HepG2 (cell line): Measurements from ENCODE around the gene PLPP7. TPM values are rescaled to one million over a fixed set of nuclear protein-coding genes. Genes with fewer than 3 reads are reported as not detected.
A peak's percentile ranks its signal among the peaks of the same experiment; 100 is the strongest.

Experiments
- HDAC6 ChIP-seq: fragments of 200-600 bp; sonication (generic); IDR thresholded peaks from 2 replicates; pipeline ENCODE4 v1.7.0; 2017; ENCODE audit warnings: mild to moderate bottlenecking, antibody characterized with exemption, low read length, low read depth
- KDM2A ChIP-seq: sonication (generic); formaldehyde crosslinking; IDR thresholded peaks from 2 replicates; pipeline ENCODE4 v1.4.0; 2020; ENCODE audit warnings: low read depth, missing genetic modification reagents, borderline replicate concordance
- NCOA2 ChIP-seq: sonication (generic); formaldehyde crosslinking; IDR thresholded peaks from 2 replicates; pipeline ENCODE4 v1.8.0; 2022; ENCODE audit warnings: inconsistent platforms
- RNF2 ChIP-seq: fragments of 450-650 bp; conservative IDR thresholded peaks from 2 replicates; pipeline ENCODE4 v1.6.1; 2016; ENCODE audit warnings: low read depth
- U2AF1 ChIP-seq: fragments of 200-400 bp; formaldehyde crosslinking; optimal IDR thresholded peaks from 2 replicates; pipeline ENCODE3; 2017; ENCODE audit warnings: mild to moderate bottlenecking, low read depth, low read length
- ZNF343 ChIP-seq: sonication (generic); formaldehyde crosslinking; IDR thresholded peaks from 2 replicates; pipeline ENCODE4 v1.4.0; 2020; ENCODE audit warnings: mild to moderate bottlenecking, missing genetic modification reagents
- ZNF549 ChIP-seq: sonication (generic); formaldehyde crosslinking; IDR thresholded peaks from 2 replicates; pipeline ENCODE4 v1.5.0; 2020; ENCODE audit warnings: missing genetic modification reagents
- polyA plus RNA-seq, 8 experiments: library from polyadenylated mRNA; depleted of rRNA in 3 of 8; stranded (reverse) in 7 of 8; unstranded in 1 of 8; fragments of >200 nt; fragmentation: Illumina TruSeq in 4 of 8; extraction: Trizol in 4 of 8; gene quantifications; 2 replicates each; pipeline versions ENCODE4 v1.2.1 to v1.2.3, GENCODE V29; 2011 to 2016; ENCODE audit warnings: low read depth in 4 of 8, missing spikeins in 1 of 8, mixed read lengths in 1 of 8; ENCODE audit not compliant: insufficient read depth in 1 of 8
- total RNA-seq, 5 experiments: library from RNA; depleted of rRNA; stranded (reverse); fragments of >200 nt; fragmentation: Illumina TruSeq; extraction: Trizol; gene quantifications; 2 replicates each; pipeline ENCODE4 v1.2.3, GENCODE V29; 2016; ENCODE audit warnings: low read depth in 1 of 5
- TF ChIP-seq, protein P1 (sequence below), 2 experiments: fragments of 450-650 bp in 1 of 2; sonication (generic) in 1 of 2; formaldehyde crosslinking in 1 of 2; IDR thresholded peaks; 2 replicates each; pipeline versions ENCODE4 v1.6.1 to v1.8.0; 2016 to 2022; ENCODE audit warnings: antibody characterized with exemption in 1 of 2, mild to moderate bottlenecking in 1 of 2, missing genetic modification reagents in 1 of 2
- TF ChIP-seq, protein P2 (sequence below): sonication (generic); formaldehyde crosslinking; IDR thresholded peaks from 2 replicates; pipeline ENCODE4 v1.8.0; 2022; ENCODE audit warnings: mild to moderate bottlenecking, missing genetic modification reagents
- TF ChIP-seq, protein P3 (sequence below): sonication (generic); formaldehyde crosslinking; IDR thresholded peaks from 2 replicates; pipeline ENCODE4 v1.9.0; 2022; ENCODE audit warnings: low read depth, missing genetic modification reagents
- TF ChIP-seq, protein P4 (sequence below): sonication (generic); formaldehyde crosslinking; IDR thresholded peaks from 2 replicates; pipeline ENCODE4 v1.4.0; 2020; ENCODE audit warnings: missing genetic modification reagents

PLPP7 gene
- total and polyA plus RNA-seq, 2 of the 13 experiments (the other 11 are each of a cell fraction or from before 2014, with no cell fraction given) = 0.33 to 1.2 TPM

DNA sequence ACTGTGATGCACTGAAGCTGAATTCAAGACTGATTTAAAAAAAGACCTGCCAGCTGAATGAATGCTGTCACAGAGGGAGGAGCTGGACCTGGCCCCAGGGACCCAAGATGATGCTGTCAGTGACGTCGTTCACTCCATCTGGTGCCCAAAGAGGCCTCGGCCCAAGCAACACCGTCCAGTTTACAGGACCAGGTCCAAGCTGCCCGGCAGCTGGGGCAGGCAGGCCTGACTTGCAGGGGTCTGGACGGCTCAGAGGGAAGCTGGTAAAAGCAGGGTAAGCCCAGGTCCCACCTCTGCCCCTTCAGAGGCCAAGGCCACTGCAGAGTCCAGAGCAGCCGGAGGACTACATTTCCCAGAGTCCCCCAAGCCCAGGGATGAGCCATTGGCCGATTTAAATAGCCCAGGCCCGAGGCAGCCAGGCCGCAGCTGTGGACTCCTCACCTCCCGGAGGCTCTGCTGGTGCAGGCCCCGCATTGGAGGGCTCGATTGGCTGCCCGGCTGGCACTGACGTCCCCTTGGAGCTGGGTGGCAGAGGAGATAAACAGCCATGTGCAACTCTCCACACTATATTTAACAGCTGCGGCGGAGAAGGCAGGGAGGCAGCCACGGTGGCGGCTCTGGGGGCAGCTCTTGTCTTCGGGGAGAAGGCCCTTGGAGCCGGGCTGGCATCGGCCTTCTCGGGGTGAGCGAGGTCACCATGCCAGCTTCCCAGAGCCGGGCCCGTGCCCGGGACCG lies at the start of gene PLPP7 (continued):
- TF ChIP-seq, protein P1, sequence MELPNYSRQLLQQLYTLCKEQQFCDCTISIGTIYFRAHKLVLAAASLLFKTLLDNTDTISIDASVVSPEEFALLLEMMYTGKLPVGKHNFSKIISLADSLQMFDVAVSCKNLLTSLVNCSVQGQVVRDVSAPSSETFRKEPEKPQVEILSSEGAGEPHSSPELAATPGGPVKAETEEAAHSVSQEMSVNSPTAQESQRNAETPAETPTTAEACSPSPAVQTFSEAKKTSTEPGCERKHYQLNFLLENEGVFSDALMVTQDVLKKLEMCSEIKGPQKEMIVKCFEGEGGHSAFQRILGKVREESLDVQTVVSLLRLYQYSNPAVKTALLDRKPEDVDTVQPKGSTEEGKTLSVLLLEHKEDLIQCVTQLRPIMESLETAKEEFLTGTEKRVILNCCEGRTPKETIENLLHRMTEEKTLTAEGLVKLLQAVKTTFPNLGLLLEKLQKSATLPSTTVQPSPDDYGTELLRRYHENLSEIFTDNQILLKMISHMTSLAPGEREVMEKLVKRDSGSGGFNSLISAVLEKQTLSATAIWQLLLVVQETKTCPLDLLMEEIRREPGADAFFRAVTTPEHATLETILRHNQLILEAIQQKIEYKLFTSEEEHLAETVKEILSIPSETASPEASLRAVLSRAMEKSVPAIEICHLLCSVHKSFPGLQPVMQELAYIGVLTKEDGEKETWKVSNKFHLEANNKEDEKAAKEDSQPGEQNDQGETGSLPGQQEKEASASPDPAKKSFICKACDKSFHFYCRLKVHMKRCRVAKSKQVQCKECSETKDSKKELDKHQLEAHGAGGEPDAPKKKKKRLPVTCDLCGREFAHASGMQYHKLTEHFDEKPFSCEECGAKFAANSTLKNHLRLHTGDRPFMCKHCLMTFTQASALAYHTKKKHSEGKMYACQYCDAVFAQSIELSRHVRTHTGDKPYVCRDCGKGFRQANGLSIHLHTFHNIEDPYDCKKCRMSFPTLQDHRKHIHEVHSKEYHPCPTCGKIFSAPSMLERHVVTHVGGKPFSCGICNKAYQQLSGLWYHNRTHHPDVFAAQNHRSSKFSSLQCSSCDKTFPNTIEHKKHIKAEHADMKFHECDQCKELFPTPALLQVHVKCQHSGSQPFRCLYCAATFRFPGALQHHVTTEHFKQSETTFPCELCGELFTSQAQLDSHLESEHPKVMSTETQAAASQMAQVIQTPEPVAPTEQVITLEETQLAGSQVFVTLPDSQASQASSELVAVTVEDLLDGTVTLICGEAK (IDR thresholded peaks at IDR 0.05) = no peak
- TF ChIP-seq, protein P1 (CRISPR knock-in tag; IDR thresholded peaks at IDR 0.05) = no peak
- TF ChIP-seq, protein P2, sequence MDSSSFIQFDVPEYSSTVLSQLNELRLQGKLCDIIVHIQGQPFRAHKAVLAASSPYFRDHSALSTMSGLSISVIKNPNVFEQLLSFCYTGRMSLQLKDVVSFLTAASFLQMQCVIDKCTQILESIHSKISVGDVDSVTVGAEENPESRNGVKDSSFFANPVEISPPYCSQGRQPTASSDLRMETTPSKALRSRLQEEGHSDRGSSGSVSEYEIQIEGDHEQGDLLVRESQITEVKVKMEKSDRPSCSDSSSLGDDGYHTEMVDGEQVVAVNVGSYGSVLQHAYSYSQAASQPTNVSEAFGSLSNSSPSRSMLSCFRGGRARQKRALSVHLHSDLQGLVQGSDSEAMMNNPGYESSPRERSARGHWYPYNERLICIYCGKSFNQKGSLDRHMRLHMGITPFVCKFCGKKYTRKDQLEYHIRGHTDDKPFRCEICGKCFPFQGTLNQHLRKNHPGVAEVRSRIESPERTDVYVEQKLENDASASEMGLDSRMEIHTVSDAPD (CRISPR knock-in tag) = no peak
- TF ChIP-seq, protein P3, sequence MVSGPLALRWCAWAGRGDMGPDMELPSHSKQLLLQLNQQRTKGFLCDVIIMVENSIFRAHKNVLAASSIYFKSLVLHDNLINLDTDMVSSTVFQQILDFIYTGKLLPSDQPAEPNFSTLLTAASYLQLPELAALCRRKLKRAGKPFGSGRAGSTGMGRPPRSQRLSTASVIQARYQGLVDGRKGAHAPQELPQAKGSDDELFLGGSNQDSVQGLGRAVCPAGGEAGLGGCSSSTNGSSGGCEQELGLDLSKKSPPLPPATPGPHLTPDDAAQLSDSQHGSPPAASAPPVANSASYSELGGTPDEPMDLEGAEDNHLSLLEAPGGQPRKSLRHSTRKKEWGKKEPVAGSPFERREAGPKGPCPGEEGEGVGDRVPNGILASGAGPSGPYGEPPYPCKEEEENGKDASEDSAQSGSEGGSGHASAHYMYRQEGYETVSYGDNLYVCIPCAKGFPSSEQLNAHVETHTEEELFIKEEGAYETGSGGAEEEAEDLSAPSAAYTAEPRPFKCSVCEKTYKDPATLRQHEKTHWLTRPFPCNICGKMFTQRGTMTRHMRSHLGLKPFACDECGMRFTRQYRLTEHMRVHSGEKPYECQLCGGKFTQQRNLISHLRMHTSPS = peak; percentile 57; the same call in 1 of the 2 replicates
- no peak for TF ChIP-seq HDAC6
- TF ChIP-seq, protein P4, sequence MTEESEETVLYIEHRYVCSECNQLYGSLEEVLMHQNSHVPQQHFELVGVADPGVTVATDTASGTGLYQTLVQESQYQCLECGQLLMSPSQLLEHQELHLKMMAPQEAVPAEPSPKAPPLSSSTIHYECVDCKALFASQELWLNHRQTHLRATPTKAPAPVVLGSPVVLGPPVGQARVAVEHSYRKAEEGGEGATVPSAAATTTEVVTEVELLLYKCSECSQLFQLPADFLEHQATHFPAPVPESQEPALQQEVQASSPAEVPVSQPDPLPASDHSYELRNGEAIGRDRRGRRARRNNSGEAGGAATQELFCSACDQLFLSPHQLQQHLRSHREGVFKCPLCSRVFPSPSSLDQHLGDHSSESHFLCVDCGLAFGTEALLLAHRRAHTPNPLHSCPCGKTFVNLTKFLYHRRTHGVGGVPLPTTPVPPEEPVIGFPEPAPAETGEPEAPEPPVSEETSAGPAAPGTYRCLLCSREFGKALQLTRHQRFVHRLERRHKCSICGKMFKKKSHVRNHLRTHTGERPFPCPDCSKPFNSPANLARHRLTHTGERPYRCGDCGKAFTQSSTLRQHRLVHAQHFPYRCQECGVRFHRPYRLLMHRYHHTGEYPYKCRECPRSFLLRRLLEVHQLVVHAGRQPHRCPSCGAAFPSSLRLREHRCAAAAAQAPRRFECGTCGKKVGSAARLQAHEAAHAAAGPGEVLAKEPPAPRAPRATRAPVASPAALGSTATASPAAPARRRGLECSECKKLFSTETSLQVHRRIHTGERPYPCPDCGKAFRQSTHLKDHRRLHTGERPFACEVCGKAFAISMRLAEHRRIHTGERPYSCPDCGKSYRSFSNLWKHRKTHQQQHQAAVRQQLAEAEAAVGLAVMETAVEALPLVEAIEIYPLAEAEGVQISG (CRISPR knock-in tag) = peak; percentile 72
- TF ChIP-seq NCOA2 (CRISPR knock-in tag) = no peak
- TF ChIP-seq U2AF1 = no peak
- no peak for TF ChIP-seq RNF2
- no peak for TF ChIP-seq ZNF343 (CRISPR knock-in tag)
- no peak for TF ChIP-seq ZNF549 (CRISPR knock-in tag)
- TF ChIP-seq KDM2A = peak; percentile 19; the same call in 1 of the 2 replicates
